Left ventricle myocardium inferior (tissue), 1 donor: ENCODE data around the gene WDR62. TPM values are rescaled to one million over a fixed set of nuclear protein-coding genes. Genes with fewer than 3 reads are reported as not detected.

Experiments used
- DNase-seq: peaks from one replicate; pipeline ENCODE4 v3.0.0-alpha.2; 2020
- H3K27ac ChIP-seq: fragments of 200-600 bp; replicated peaks from 2 replicates; pipeline ENCODE4 v1.8.0; 2021
- H3K27me3 ChIP-seq: fragments of 200-600 bp; 2 replicates; pipeline ENCODE4 v1.8.0; 2021; ENCODE audit warnings: low read depth
- H3K36me3 ChIP-seq: fragments of 200-600 bp; 2 replicates; pipeline ENCODE4 v1.8.0; 2021
- H3K4me1 ChIP-seq: fragments of 200-600 bp; 2 replicates; pipeline ENCODE4 v1.8.0; 2021
- H3K4me3 ChIP-seq: fragments of 200-600 bp; 2 replicates; pipeline ENCODE4 v1.8.0; 2021; ENCODE audit warnings: mild to moderate bottlenecking, moderate library complexity
- H3K9me3 ChIP-seq: fragments of 200-600 bp; replicated peaks from 2 replicates; pipeline ENCODE4 v1.8.0; 2021
- intact Hi-C: fragments of 100-400 bp; cut with micrococcal nuclease; formaldehyde crosslinking; loops from one replicate; pipeline ENCODE4 v1.11.0; 2022
- total RNA-seq: library from RNA; stranded (reverse); fragmentation: NEBNext Ultra II Directional; extraction: Animal tissue kit (Norgen Biotek cat#: 25700); gene quantifications from one replicate; pipeline ENCODE4 v1.2.1, GENCODE V29; 2021
- TF ChIP-seq, protein P1 (sequence below): fragments of 200-600 bp; IDR thresholded peaks from 2 replicates; pipeline ENCODE4 v1.8.0; 2021; ENCODE audit warnings: antibody characterized with exemption, mild to moderate bottlenecking, borderline replicate concordance
- donor health status: DM: no; HTN: yes; CAD: no; lungs with severe emphysema.

Gene WDR62
- total RNA-seq, 1 donor from 2014 or later = 17.7 TPM

DNA sequence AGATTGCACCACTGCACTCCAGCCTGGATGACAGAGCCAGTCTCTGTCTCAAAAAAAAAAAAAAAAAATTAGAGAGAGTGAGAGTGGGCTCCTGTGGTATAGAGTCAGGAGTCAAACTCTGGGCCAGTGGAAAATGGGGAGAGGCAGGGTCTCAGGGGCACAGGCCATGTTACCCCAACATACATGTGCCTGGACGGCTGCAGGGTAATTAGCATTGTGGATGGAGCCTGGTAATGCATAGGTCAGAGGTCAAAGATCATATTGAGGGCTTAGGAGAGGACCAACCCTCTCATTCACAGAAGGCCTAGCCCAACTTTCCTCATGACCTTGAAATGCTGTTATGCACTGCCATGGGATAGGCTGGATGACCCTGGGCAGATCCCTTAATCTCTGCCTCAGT, 29.2 kb upstream of the WDR62 start:
- H3K36me3 ChIP-seq = peaks cover 29% of the 10 kb centered on the region
- no peak overlapping the region for H3K4me3 ChIP-seq
- intact Hi-C loops = no loop called here
- TF ChIP-seq, protein P1, sequence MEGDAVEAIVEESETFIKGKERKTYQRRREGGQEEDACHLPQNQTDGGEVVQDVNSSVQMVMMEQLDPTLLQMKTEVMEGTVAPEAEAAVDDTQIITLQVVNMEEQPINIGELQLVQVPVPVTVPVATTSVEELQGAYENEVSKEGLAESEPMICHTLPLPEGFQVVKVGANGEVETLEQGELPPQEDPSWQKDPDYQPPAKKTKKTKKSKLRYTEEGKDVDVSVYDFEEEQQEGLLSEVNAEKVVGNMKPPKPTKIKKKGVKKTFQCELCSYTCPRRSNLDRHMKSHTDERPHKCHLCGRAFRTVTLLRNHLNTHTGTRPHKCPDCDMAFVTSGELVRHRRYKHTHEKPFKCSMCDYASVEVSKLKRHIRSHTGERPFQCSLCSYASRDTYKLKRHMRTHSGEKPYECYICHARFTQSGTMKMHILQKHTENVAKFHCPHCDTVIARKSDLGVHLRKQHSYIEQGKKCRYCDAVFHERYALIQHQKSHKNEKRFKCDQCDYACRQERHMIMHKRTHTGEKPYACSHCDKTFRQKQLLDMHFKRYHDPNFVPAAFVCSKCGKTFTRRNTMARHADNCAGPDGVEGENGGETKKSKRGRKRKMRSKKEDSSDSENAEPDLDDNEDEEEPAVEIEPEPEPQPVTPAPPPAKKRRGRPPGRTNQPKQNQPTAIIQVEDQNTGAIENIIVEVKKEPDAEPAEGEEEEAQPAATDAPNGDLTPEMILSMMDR = no peak
- no peak for DNase-seq
- no peaks in the 10 kb centered on the region for H3K4me1 ChIP-seq
- H3K9me3 ChIP-seq = no peaks in the 10 kb centered on the region
- H3K27ac ChIP-seq = no peak overlapping the region
- no peaks in the 10 kb centered on the region for H3K27me3 ChIP-seq

DNA sequence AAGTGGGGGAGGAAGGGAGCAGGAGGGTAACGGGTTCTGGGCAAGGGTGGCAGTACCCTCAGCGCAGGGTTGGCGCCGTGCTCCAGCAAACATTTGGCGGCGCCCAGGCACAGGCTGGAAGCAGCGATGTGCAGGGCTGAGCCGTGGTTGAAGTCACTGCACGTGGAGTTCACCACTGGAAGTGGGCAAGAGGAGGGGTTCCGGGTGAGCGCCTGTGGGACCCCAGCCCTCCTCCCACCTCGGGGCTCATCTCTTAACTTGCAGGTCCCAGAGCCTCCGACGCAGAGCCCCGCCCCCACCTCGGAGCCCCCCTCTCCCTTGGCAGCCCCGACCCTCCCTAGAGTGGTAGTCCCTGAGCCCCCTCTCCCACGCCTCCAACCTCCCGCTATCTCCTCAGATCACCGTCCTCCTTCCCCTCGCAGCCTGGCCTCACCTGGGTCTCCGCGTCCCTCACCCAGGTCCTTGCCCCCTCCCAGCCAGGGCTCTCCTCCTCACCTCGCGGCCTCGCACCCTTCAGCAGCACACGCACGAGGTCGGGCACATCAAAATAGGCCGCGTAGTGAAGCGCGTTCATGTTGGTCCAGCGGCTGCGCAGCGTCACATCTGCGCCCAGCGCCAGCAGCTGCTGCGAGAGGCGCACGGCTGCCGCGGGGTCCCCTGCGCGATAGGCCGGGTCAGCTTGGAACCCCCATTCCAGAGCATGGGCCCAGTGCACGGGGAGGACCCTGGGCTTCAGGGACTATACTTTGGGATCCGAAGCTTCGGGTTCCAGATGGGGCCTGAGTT, 28.4 kb upstream of the WDR62 start:
- Histone ChIP-seq H3K36me3 (peaks cover 21% of the 10 kb centered on the region), H3K27me3 (no peaks in the 10 kb centered on the region), H3K4me1 (no peaks in the 10 kb centered on the region), H3K27ac (no peak overlapping the region), H3K4me3 (no peak overlapping the region), H3K9me3 (no peaks in the 10 kb centered on the region)
- TF ChIP-seq, protein P1 = no peak
- DNase-seq = no peak
- intact Hi-C loops = no loop called here

DNA sequence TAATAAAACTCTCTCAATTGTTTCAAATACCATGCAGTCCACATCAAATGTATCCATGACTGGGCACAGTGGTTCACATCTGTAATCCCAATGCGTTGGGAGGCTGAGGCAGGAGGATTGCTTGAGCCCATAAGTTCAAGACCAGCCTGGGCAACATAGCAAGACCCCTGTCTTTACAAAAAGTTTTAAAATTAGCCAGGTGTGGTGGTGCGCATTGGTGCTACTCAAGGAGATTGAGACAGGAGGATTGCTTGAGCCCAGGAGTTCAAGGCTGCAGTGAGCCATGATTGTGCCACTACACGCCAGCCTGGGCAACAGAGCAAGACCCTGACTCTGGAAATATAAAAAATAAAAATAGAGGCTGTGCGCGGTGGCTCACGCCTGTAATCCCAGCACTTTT, 27.0 kb upstream of the WDR62 start:
- no peak overlapping the region for H3K4me3 ChIP-seq
- H3K36me3 ChIP-seq = peaks cover 15% of the 10 kb centered on the region
- intact Hi-C loops = no loop called here
- H3K9me3 ChIP-seq = no peaks in the 10 kb centered on the region
- H3K4me1 ChIP-seq = peaks cover 12% of the 10 kb centered on the region
- DNase-seq = no peak
- TF ChIP-seq, protein P1 = no peak
- peaks cover 7% of the 10 kb centered on the region for H3K27me3 ChIP-seq
- H3K27ac ChIP-seq = no peak overlapping the region

DNA sequence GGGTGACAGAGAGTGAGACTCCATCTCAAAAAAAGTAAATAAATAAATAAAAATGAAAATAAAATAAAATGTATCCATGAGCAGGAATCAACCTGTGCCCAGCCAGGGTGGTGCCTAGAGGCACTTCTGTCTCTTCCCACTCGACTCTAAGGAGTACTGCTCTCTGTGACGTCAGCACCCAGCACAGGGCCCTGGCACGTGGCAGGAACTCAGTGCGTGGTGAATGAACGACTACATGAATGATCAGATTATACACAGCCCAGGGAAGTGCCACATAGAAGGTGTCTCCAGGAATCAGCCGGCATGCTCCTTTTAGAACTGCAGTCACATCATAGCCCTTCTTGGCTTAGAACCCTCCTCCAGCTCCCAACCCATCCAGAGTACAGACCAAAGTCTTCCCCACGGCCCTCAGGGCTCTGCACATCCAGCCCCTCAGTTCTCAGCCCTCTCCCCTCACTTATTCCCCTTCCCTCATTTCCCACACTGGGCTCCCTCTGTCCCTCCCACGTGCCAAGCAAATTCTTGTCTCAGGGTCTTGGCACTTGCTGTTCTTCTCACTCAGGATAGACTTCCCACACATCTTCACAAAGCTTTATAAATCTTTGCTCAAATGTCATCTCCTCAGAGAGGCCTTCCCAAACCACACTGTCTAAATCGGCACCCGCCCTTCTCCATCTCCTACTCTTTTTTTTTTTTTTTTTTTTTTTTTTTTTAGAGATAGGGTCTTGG, 26.2 kb upstream of the WDR62 start:
- H3K27me3 ChIP-seq = peaks cover 7% of the 10 kb centered on the region

More for the DNA sequence above, 26.2 kb upstream of the WDR62 start:
- TF ChIP-seq, protein P1 = no peak
- Histone ChIP-seq H3K36me3 (peaks cover 15% of the 10 kb centered on the region), H3K9me3 (no peaks in the 10 kb centered on the region), H3K4me3 (no peak overlapping the region), H3K4me1 (peaks cover 18% of the 10 kb centered on the region), H3K27ac (no peak overlapping the region)
- intact Hi-C loops = no loop called here
- DNase-seq = no peak
